Skeletal muscle satellite cell (primary cell): Measurements from ENCODE around the gene ALDH16A1.

ENCODE experiments used
- H3K27me3 ChIP-seq: 2 replicates; pipeline ENCODE4 v1.7.0; 2013; ENCODE audit warnings: low read length; ENCODE audit not compliant: control insufficient read depth, insufficient read depth
- H3K36me3 ChIP-seq: 2 replicates; pipeline ENCODE4 v1.7.0; 2013; ENCODE audit warnings: mild to moderate bottlenecking, control low read depth, low read length; ENCODE audit not compliant: insufficient read depth
- H3K4me1 ChIP-seq: 2 replicates; pipeline ENCODE4 v1.7.0; 2013; ENCODE audit warnings: low read length; ENCODE audit not compliant: control insufficient read depth, insufficient read depth
- H3K4me2 ChIP-seq: 2 replicates; pipeline ENCODE4 v1.7.0; 2013; ENCODE audit warnings: mild to moderate bottlenecking, low read length
- H3K4me3 ChIP-seq: 2 replicates; pipeline ENCODE4 v1.7.0; 2013; ENCODE audit warnings: low read length
- H3K9ac ChIP-seq: 2 replicates; pipeline ENCODE4 v1.7.0; 2013; ENCODE audit warnings: mild to moderate bottlenecking, low read depth, low read length, moderate library complexity
- H3K9me3 ChIP-seq: replicated peaks from 2 replicates; pipeline ENCODE4 v1.7.0; 2013; ENCODE audit warnings: mild to moderate bottlenecking, control low read depth, low read length

ALDH16A1 gene

GRCh38 chr19:49415810-49416200 is 37.2 kb upstream of the ALDH16A1 start:
- Histone ChIP-seq H3K27me3 (peaks cover 83% of the 10 kb centered on the region), H3K4me1 (no peaks in the 10 kb centered on the region), H3K9ac (no peak overlapping the region), H3K36me3 (no peaks in the 10 kb centered on the region), H3K4me2 (no peak overlapping the region), H3K9me3 (no peaks in the 10 kb centered on the region), H3K4me3 (no peak overlapping the region)

- H3K4me3 ChIP-seq: no peak overlapping the region
- H3K36me3 ChIP-seq: no peaks in the 10 kb centered on the region
- no peak overlapping the region for H3K4me2 ChIP-seq
- no peaks in the 10 kb centered on the region for H3K9me3 ChIP-seq
- no peak overlapping the region for H3K9ac ChIP-seq
- no peaks in the 10 kb centered on the region for H3K4me1 ChIP-seq
- H3K27me3 ChIP-seq: peaks cover 86% of the 10 kb centered on the region
These were observed 35.9 kb upstream of the ALDH16A1 start for GRCh38 chr19:49417088-49417487.

- H3K27me3 ChIP-seq: peaks cover 88% of the 10 kb centered on the region
- no peaks in the 10 kb centered on the region for H3K9me3 ChIP-seq
- no peaks in the 10 kb centered on the region for H3K36me3 ChIP-seq
- no peaks in the 10 kb centered on the region for H3K4me1 ChIP-seq
- no peak overlapping the region for H3K4me3 ChIP-seq
- H3K4me2 ChIP-seq: no peak overlapping the region
- H3K9ac ChIP-seq: no peak overlapping the region
These were observed 34.5 kb upstream of the ALDH16A1 start for GRCh38 chr19:49418511-49418910.

GRCh38 chr19:49419173-49419572 is 33.9 kb upstream of the ALDH16A1 start:
- Histone ChIP-seq H3K4me2 (no peak overlapping the region), H3K4me1 (no peaks in the 10 kb centered on the region), H3K36me3 (no peaks in the 10 kb centered on the region), H3K9ac (no peak overlapping the region), H3K27me3 (peaks cover 88% of the 10 kb centered on the region), H3K4me3 (no peak overlapping the region), H3K9me3 (no peaks in the 10 kb centered on the region)

- Histone ChIP-seq H3K27me3 (peaks cover 92% of the 10 kb centered on the region), H3K4me3 (no peak overlapping the region)
These were observed 32.8 kb upstream of the ALDH16A1 start for GRCh38 chr19:49420227-49420626.

GRCh38 chr19:49421039-49421877 is 31.8 kb upstream of the ALDH16A1 start:
- H3K9ac ChIP-seq: no peak overlapping the region
- no peaks in the 10 kb centered on the region for H3K9me3 ChIP-seq
- H3K4me2 ChIP-seq: peak overlapping the region; percentile 55
- no peaks in the 10 kb centered on the region for H3K36me3 ChIP-seq
- H3K4me3 ChIP-seq: peak overlapping the region; percentile 41
- no peaks in the 10 kb centered on the region for H3K4me1 ChIP-seq
- peaks cover 95% of the 10 kb centered on the region for H3K27me3 ChIP-seq

More at GRCh38 chr19:49420227-49420626, 32.8 kb upstream of the ALDH16A1 start:
- no peak overlapping the region for H3K4me2 ChIP-seq
- no peak overlapping the region for H3K9ac ChIP-seq
- no peaks in the 10 kb centered on the region for H3K4me1 ChIP-seq
- H3K36me3 ChIP-seq: no peaks in the 10 kb centered on the region
- no peaks in the 10 kb centered on the region for H3K9me3 ChIP-seq

GRCh38 chr19:49421878-49422202 is 31.2 kb upstream of the ALDH16A1 start:
- Histone ChIP-seq H3K9ac (no peak overlapping the region), H3K9me3 (no peaks in the 10 kb centered on the region), H3K4me2 (no peak overlapping the region), H3K4me1 (no peaks in the 10 kb centered on the region), H3K4me3 (no peak overlapping the region), H3K27me3 (peaks cover 95% of the 10 kb centered on the region), H3K36me3 (no peaks in the 10 kb centered on the region)

GRCh38 chr19:49422407-49423070 is 30.5 kb upstream of the ALDH16A1 start:
- H3K4me2 ChIP-seq: no peak overlapping the region
- H3K9me3 ChIP-seq: no peaks in the 10 kb centered on the region
- no peaks in the 10 kb centered on the region for H3K4me1 ChIP-seq
- H3K27me3 ChIP-seq: peaks cover 94% of the 10 kb centered on the region
- H3K36me3 ChIP-seq: no peaks in the 10 kb centered on the region
- no peak overlapping the region for H3K4me3 ChIP-seq
- no peak overlapping the region for H3K9ac ChIP-seq

GRCh38 chr19:49423071-49423984 is 29.7 kb upstream of the ALDH16A1 start, which contains the start of gene PTH2:
PTH2 (minus strand) TSS chr19:49423441; CDS start chr19:49423339, 102 bp downstream.
- H3K9ac ChIP-seq: no peak within 1 kb of the TSS
- H3K4me3 ChIP-seq: no peak within 1 kb of the TSS
- no peaks in the 10 kb centered on the region for H3K36me3 ChIP-seq
- H3K4me2 ChIP-seq: no peak within 1 kb of the TSS
- H3K9me3 ChIP-seq: no peaks in the 10 kb centered on the region
- no peaks in the 10 kb centered on the region for H3K4me1 ChIP-seq
- peaks cover 94% of the 10 kb centered on the region for H3K27me3 ChIP-seq

GRCh38 chr19:49423985-49424303 is 29.1 kb upstream of the ALDH16A1 start:
- H3K27me3 ChIP-seq: peaks cover 94% of the 10 kb centered on the region

GRCh38 chr19:49425178-49425577 is 27.8 kb upstream of the ALDH16A1 start, which contains the start of gene GFY:
GFY (plus strand) TSS chr19:49425388; CDS start chr19:49426431, 1,043 bp downstream.
- Histone ChIP-seq H3K4me3 (no peak within 1 kb of the TSS), H3K9ac (no peak within 1 kb of the TSS), H3K4me2 (no peak within 1 kb of the TSS), H3K36me3 (no peaks in the 10 kb centered on the region), H3K4me1 (no peaks in the 10 kb centered on the region), H3K9me3 (no peaks in the 10 kb centered on the region), H3K27me3 (peaks cover 93% of the 10 kb centered on the region)

More at GRCh38 chr19:49423985-49424303, 29.1 kb upstream of the ALDH16A1 start:
- no peaks in the 10 kb centered on the region for H3K9me3 ChIP-seq
- H3K4me3 ChIP-seq: no peak overlapping the region
- no peaks in the 10 kb centered on the region for H3K4me1 ChIP-seq
- H3K36me3 ChIP-seq: no peaks in the 10 kb centered on the region
- no peak overlapping the region for H3K4me2 ChIP-seq
- H3K9ac ChIP-seq: no peak overlapping the region
